K562 (cell line): Measurements from ENCODE around the gene PLCB3. TPM values are rescaled to one million over a fixed set of nuclear protein-coding genes. Genes with fewer than 3 reads are reported as not detected.

Source experiments
- ATAC-seq: fragments of 200-7000 bp; cut with Tn5 transposase; 3 replicates; pipeline ENCODE4 v1.9.1; 2020; ENCODE audit warnings: moderate library complexity
- BruUV-seq: library from RNA; stranded (reverse); fragments of 400-500 nt; replicated peaks from 2 replicates; lab custom pipeline; 2021; lab: Mats Ljungman, UMichigan
- CTCF ChIA-PET: fragments of 300-600 bp; formaldehyde crosslinking; extraction: SDS; loops from one replicate; lab custom pipeline; 2021; ENCODE audit warnings: low intra/inter-chr PET ratio; lab: Yijun Ruan, JAX
- POLR2A ChIA-PET: fragments of 300-600, 350-650 bp; sonication (Branson Sonifier 250); formaldehyde crosslinking; extraction: SDS; loops from one replicate; lab custom pipeline; 2021; ENCODE audit warnings: antibody characterized with exemption, inconsistent platforms; lab: Yijun Ruan, JAX
- DNase-seq, 4 experiments: peaks; one replicate each; pipeline versions ENCODE4 v3.0.0 to v3.0.0-alpha.2; 2011 to 2018; ENCODE audit warnings: low spot score in 3 of 4, mixed read lengths in 3 of 4; ENCODE audit errors: extremely low read depth in 1 of 4
- FAIRE-seq: peaks from 2 replicates; lab custom pipeline; 2011; peaks lifted over from hg19 to GRCh38; lab: Jason Lieb, UNC
- H2AFZ ChIP-seq: 2 replicates; pipeline ENCODE4 v1.6.0; 2011; ENCODE audit warnings: low read depth, low read length, control low read depth, inconsistent platforms
- H3K27ac ChIP-seq: fragments of 200-600 bp; 3 replicates; pipeline ENCODE4 v1.8.0; 2011; ENCODE audit warnings: low read depth, mild to moderate bottlenecking, control low read depth, inconsistent platforms, low read length, moderate library complexity, mixed read lengths; ENCODE audit errors: extremely low read depth
- H3K27me3 ChIP-seq, 2 experiments: fragments of 300-600 bp in 1 of 2; 2 replicates in 1 of 2; 3 replicates in 1 of 2; pipeline versions ENCODE4 v1.6.0 to v1.8.0; 2011; ENCODE audit warnings: inconsistent platforms in 2 of 2, low read length in 2 of 2, mild to moderate bottlenecking in 1 of 2, mixed read lengths in 1 of 2, moderate library complexity in 1 of 2; ENCODE audit not compliant: control insufficient read depth in 2 of 2, insufficient read depth in 2 of 2
- H3K36me3 ChIP-seq: fragments of 300-600 bp; 3 replicates; pipeline ENCODE4 v1.8.0; 2011; ENCODE audit warnings: mild to moderate bottlenecking, low read length, inconsistent platforms; ENCODE audit not compliant: control insufficient read depth, insufficient read depth
- H3K4me1 ChIP-seq, 2 experiments: fragments of 200-600 bp in 1 of 2; replicated peaks in 1 of 2; 2 replicates in 1 of 2; 3 replicates in 1 of 2; pipeline versions ENCODE4 v1.5.1 to v1.8.0; 2011; ENCODE audit warnings: inconsistent platforms in 2 of 2, low read length in 2 of 2, mild to moderate bottlenecking in 1 of 2, mixed read lengths in 1 of 2, moderate library complexity in 1 of 2; ENCODE audit not compliant: control insufficient read depth in 2 of 2, insufficient read depth in 2 of 2
- H3K4me2 ChIP-seq: 2 replicates; pipeline ENCODE4 v1.6.1; 2011; ENCODE audit warnings: low read length, control low read depth, inconsistent platforms, mixed read lengths; ENCODE audit not compliant: insufficient read depth
- H3K4me3 ChIP-seq: fragments of 200-600 bp; sonication (generic), shearing (Covaris generic); 2 replicates; pipeline ENCODE4 v1.5.1; 2016; ENCODE audit warnings: control low read depth, inconsistent platforms
- H3K79me2 ChIP-seq: fragments of 200-600 bp; 3 replicates; pipeline ENCODE4 v1.8.0; 2011; ENCODE audit warnings: low read length, inconsistent platforms; ENCODE audit not compliant: control insufficient read depth, insufficient read depth
- H3K9ac ChIP-seq, 2 experiments: 2 replicates each; pipeline versions ENCODE4 v1.6.0 to v1.6.1; 2011; ENCODE audit warnings: low read depth in 2 of 2, low read length in 2 of 2, control low read depth in 1 of 2, inconsistent platforms in 1 of 2, mild to moderate bottlenecking in 1 of 2, mixed read lengths in 1 of 2; ENCODE audit not compliant: insufficient read depth in 1 of 2
- H3K9me1 ChIP-seq: one replicate; pipeline ENCODE4 v1.6.0; 2011; ENCODE audit warnings: inconsistent platforms, mild to moderate bottlenecking, low read length, moderate library complexity; ENCODE audit not compliant: control insufficient read depth, insufficient read depth
- H3K9me3 ChIP-seq: replicated peaks from 2 replicates; pipeline ENCODE4 v1.5.1; 2011; ENCODE audit warnings: low read depth, low read length, inconsistent platforms; ENCODE audit not compliant: control insufficient read depth, insufficient read depth
- H4K20me1 ChIP-seq: replicated peaks from 2 replicates; pipeline ENCODE4 v1.6.1; 2011; ENCODE audit warnings: low read length, inconsistent platforms, mixed read lengths; ENCODE audit not compliant: control insufficient read depth, insufficient read depth
- NONO ChIP-seq, 2 experiments: fragments of 200-400 bp in 1 of 2; fragments of 450-650 bp in 1 of 2; formaldehyde crosslinking in 1 of 2; IDR thresholded peaks; 2 replicates each; pipeline ENCODE4 v1.6.1; 2017; ENCODE audit warnings: low read depth in 2 of 2, mild to moderate bottlenecking in 2 of 2, moderate library complexity in 2 of 2, low read length in 1 of 2
- RBFOX2 ChIP-seq: fragments of 200-400 bp; formaldehyde crosslinking; IDR thresholded peaks from 2 replicates; pipeline ENCODE4 v1.6.1; 2017; ENCODE audit warnings: low read depth, mild to moderate bottlenecking, low read length, moderate library complexity
- ZC3H8 ChIP-seq: fragments of 450-650 bp; IDR thresholded peaks from 2 replicates; pipeline ENCODE4 v1.6.1; 2017
- WGBS: fragments of 100-300 bp; shearing (Covaris generic); methylation state at CpG from one replicate; pipeline ENCODE4 v1.1.6; 2016; ENCODE audit warnings: low coverage, mixed read lengths; ENCODE audit not compliant: insufficient coverage; ENCODE audit errors: missing lambda C conversion rate; 5-methylcytosine and 5-hydroxymethylcytosine counted together
- in situ Hi-C: fragments of 300-500 bp; cut with MboI; formaldehyde crosslinking; loops from 4 replicates; pipeline ENCODE4 v1.15.0; 2018; ENCODE audit warnings: inconsistent platforms, mixed read lengths
- intact Hi-C: fragments of 100-400 bp; cut with micrococcal nuclease; formaldehyde crosslinking; loops from 2 replicates; pipeline ENCODE4 v1.14.2; 2022
- polyA plus RNA-seq, 8 experiments: library from polyadenylated mRNA; depleted of rRNA in 4 of 8; stranded (reverse) in 5 of 8; unstranded in 3 of 8; fragments of >200 nt; fragmentation: Nextera tagmentation in 2 of 8; fragmentation: Illumina TruSeq in 1 of 8; extraction: Ambion mirVana in 2 of 8; extraction: Trizol in 1 of 8; gene quantifications; 2 replicates each; pipeline versions ENCODE4 v1.2.1 to v1.2.3, GENCODE V29; 2011 to 2014; ENCODE audit warnings: inconsistent platforms in 1 of 8, missing spikeins in 1 of 8
- total RNA-seq, 7 experiments: library from RNA; depleted of rRNA in 6 of 7; stranded (reverse); fragments of >200 nt in 6 of 7; fragmentation: Illumina TruSeq in 2 of 7; extraction: Trizol in 2 of 7; gene quantifications; 2 replicates each; pipeline versions ENCODE4 v1.2.1 to v1.2.3, GENCODE V29; 2011 to 2021; ENCODE audit warnings: low replicate concordance in 1 of 7
- TF ChIP-seq, protein P1 (sequence below), 2 experiments: IDR thresholded peaks in 1 of 2; conservative IDR thresholded peaks in 1 of 2; 2 replicates each; pipeline ENCODE4 v1.6.1; 2016; ENCODE audit warnings: low read depth in 2 of 2, mild to moderate bottlenecking in 1 of 2, missing compliant biosample characterization in 1 of 2, missing genetic modification characterization in 1 of 2, moderate library complexity in 1 of 2
- TF ChIP-seq, protein P2 (sequence below): IDR thresholded peaks from 2 replicates; pipeline ENCODE4 v1.6.1; 2011; ENCODE audit not compliant: insufficient read length; ENCODE audit errors: extremely low read depth

Gene PLCB3
- total and polyA plus RNA-seq, 9 of the 15 experiments (the other 6 are each of a cell fraction or from before 2014, with no cell fraction given) = 0.31 to 44.8 (median 14.6) TPM

DNA sequence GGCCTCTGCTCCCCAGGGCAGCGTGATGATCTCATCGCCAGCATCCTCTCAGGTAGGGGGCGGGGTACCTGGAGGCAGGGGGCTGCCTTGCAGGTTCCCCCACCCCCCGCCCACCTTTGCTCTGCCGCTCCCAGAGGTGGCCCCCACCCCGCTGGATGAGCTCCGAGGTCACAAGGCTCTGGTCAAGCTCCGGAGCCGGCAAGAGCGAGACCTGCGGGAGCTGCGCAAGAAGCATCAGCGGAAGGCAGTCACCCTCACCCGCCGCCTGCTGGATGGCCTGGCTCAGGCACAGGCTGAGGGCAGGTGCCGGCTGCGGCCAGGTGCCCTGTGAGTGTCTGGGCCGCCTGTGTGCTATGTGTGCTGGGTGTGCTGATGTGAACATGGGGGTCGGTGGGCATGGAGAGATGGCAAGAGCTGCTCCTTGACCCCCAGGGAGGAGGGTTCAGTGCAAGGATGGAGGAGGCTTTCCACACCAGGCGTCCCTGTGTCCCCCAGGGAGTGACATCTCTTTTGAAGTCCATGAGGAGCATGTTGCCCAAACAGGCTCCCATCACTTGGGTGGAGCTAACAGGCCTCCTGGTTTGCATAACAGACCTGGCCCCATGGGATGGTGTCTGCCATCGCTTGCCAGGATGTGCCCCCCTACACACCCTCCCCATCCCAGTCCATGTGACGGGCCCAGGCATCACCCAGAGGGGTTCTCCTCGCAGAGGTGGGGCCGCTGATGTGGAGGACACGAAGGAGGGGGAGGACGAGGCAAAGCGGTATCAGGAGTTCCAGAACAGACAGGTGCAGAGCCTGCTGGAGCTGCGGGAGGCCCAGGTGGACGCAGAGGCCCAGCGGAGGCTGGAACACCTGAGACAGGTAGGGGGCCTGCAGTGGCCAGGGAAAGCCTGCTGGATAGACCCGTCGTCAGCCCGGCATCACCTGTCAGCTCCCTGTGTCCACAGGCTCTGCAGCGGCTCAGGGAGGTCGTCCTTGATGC, 14.1 kb downstream of the PLCB3 start:
- H3K36me3 ChIP-seq = peaks cover 71% of the 10 kb centered on the region
- peaks cover 3% of the 10 kb centered on the region for H3K9me1 ChIP-seq
- BruUV-seq = no TSS peak
- no peak overlapping the region for H3K4me2 ChIP-seq
- in situ Hi-C loops = no loop called here
- peaks cover 15% of the 10 kb centered on the region; the same call in 2 of the 3 replicates for H3K79me2 ChIP-seq
- no peak for ATAC-seq
- H3K27me3 ChIP-seq = no peaks in the 10 kb centered on the region
- ChIA-PET POLR2A (interaction anchor here (0.6 to 1.7 kb wide), 5 partner anchors 10 to 59 kb away, joined by 3 to 7 read pairs (median 4); partner anchors contain the start of genes FERMT3 and PPP1R14B), CTCF (no interaction called here)
- TF ChIP-seq NONO (IDR thresholded peaks at IDR 0.05; ENCODE audit: low read depth in 2 of 2, low read length in 1 of 2) (no peak), RBFOX2 (0 out of 2 replicates have a peak, but pooled peaks have one; percentile 23), ZC3H8 (no peak)
- TF ChIP-seq, protein P1, sequence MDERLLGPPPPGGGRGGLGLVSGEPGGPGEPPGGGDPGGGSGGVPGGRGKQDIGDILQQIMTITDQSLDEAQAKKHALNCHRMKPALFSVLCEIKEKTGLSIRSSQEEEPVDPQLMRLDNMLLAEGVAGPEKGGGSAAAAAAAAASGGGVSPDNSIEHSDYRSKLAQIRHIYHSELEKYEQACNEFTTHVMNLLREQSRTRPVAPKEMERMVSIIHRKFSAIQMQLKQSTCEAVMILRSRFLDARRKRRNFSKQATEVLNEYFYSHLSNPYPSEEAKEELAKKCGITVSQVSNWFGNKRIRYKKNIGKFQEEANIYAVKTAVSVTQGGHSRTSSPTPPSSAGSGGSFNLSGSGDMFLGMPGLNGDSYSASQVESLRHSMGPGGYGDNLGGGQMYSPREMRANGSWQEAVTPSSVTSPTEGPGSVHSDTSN (CRISPR knock-in tag; IDR thresholded peaks at IDR 0.05; ENCODE audit: low read depth) = no peak
- TF ChIP-seq, protein P1 (tag; conservative IDR thresholded peaks at IDR 0.05; ENCODE audit: low read depth) = no peak
- TF ChIP-seq, protein P2, sequence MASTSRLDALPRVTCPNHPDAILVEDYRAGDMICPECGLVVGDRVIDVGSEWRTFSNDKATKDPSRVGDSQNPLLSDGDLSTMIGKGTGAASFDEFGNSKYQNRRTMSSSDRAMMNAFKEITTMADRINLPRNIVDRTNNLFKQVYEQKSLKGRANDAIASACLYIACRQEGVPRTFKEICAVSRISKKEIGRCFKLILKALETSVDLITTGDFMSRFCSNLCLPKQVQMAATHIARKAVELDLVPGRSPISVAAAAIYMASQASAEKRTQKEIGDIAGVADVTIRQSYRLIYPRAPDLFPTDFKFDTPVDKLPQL = no peak
- TF ChIP-seq, all 486 proteins: peak for 1
- FAIRE-seq = no peak
- Histone ChIP-seq H3K27ac (no peak overlapping the region), H4K20me1 (no peaks in the 10 kb centered on the region), H3K4me3 (no peak overlapping the region), H3K9me3 (no peaks in the 10 kb centered on the region), H3K9ac (no peak overlapping the region), H2AFZ (no peak overlapping the region), H3K4me1 (peaks cover 15 to 57% of the 10 kb centered on the region in 2 experiments)
- DNase-seq = no peak
- 93% methylated on average over 22 of the region's 35 CpGs for WGBS
- intact Hi-C loops = no loop called here
